Measurements from ENCODE around the gene KNDC1. TPM values are rescaled to one million over a fixed set of nuclear protein-coding genes. Genes with fewer than 3 reads are reported as not detected.

KNDC1 gene
- total and polyA plus RNA-seq, 2 donors (not counting 3 experiments of a cell fraction or from before 2014, with no cell fraction given) = not detected

DNA sequence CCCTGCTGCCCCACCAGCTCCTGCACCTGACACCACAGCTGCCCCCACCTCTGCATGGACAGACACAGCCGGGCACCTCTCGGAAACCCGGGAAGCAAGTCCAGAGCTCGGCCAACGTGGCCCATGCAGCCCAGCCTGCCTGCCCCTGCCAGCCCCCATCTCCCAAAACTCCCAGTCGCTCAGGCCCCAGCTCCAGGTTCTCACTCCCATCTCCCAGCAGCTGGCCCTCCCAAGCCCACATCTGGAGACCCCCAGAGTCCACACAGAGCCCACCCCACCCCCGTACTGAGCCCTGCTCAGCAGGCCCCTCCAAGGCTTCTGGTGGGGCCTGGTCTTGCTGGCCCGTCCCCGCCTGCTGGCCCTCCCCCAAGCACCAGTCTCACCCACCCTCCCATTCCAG, 37.8 kb downstream of the KNDC1 start:
- H4K20me1 ChIP-seq (replicated peaks; ENCODE audit: control insufficient read depth, extremely low read depth, insufficient read depth, low read length) = no peaks in the 10 kb centered on the region
- H3K9ac ChIP-seq (replicated peaks; ENCODE audit: extremely low read depth, insufficient read depth, low read length) = no peak overlapping the region
- intact Hi-C loops (cut with micrococcal nuclease) = no loop called here
- ChIA-PET POLR2A (no interaction called here), CTCF (no interaction called here)
- H3K4me1 ChIP-seq (ENCODE audit: control insufficient read depth, extremely low read depth, insufficient read depth, low read length) = no peaks in the 10 kb centered on the region
- no TSS peak for BruUV-seq (replicated peaks)
- H3K36me3 ChIP-seq (ENCODE audit: control insufficient read depth in 2 of 2, extremely low read depth in 1 of 2, insufficient read depth in 2 of 2, low read length in 2 of 2) = no peaks in the 10 kb centered on the region
- no peak overlapping the region for H3K27ac ChIP-seq (ENCODE audit: insufficient read depth, low read depth, low read length)
- no peak for DNase-seq (ENCODE audit: low read depth, low spot score)
- no peak for FAIRE-seq
- H3K9me1 ChIP-seq (replicated peaks; ENCODE audit: control insufficient read depth, extremely low read depth, insufficient read depth, low read length) = no peaks in the 10 kb centered on the region
- H2AFZ ChIP-seq (ENCODE audit: low read depth, low read length) = no peak overlapping the region
- H3K4me3 ChIP-seq (replicated peaks in 1 of 3; ENCODE audit: insufficient read depth in 1 of 3, low read depth in 1 of 3, low read length in 3 of 3) = no peak overlapping the region
- no peak overlapping the region for H3K4me2 ChIP-seq (ENCODE audit: insufficient read depth, low read length)
- no peaks in the 10 kb centered on the region for H3K27me3 ChIP-seq (ENCODE audit: control insufficient read depth in 2 of 2, insufficient read depth in 2 of 2, low read length in 2 of 2)
- H3K9me3 ChIP-seq (replicated peaks; ENCODE audit: control insufficient read depth, insufficient read depth, low read length) = no peaks in the 10 kb centered on the region
- TF ChIP-seq JUN (IDR thresholded peaks at IDR 0.05; ENCODE audit: borderline replicate concordance, insufficient read depth, insufficient read length, low read depth) = no peak
- no peak for TF ChIP-seq FOS (IDR thresholded peaks at IDR 0.05; ENCODE audit: borderline replicate concordance, insufficient read depth, low read length)
- TF ChIP-seq POLR2A (IDR thresholded peaks at IDR 0.05; ENCODE audit: low read depth, low read length) = no peak
- TF ChIP-seq POLR2AphosphoS5 (IDR thresholded peaks at IDR 0.05; ENCODE audit: insufficient read depth, low read depth, low read length) = no peak
- TF ChIP-seq MYC (IDR thresholded peaks at IDR 0.05; ENCODE audit: low read depth, low read length) = no peak
- TF ChIP-seq MAX (IDR thresholded peaks at IDR 0.05; ENCODE audit: insufficient read depth, insufficient read length) = no peak
- TF ChIP-seq GATA2 (IDR thresholded peaks at IDR 0.05; ENCODE audit: insufficient read depth, insufficient read length, low read depth, low read length) = no peak
- TF ChIP-seq EZH2 (IDR thresholded peaks at IDR 0.05; ENCODE audit: borderline replicate concordance, low read depth, low read length, severe bottlenecking) = no peak
- TF ChIP-seq, protein P1, sequence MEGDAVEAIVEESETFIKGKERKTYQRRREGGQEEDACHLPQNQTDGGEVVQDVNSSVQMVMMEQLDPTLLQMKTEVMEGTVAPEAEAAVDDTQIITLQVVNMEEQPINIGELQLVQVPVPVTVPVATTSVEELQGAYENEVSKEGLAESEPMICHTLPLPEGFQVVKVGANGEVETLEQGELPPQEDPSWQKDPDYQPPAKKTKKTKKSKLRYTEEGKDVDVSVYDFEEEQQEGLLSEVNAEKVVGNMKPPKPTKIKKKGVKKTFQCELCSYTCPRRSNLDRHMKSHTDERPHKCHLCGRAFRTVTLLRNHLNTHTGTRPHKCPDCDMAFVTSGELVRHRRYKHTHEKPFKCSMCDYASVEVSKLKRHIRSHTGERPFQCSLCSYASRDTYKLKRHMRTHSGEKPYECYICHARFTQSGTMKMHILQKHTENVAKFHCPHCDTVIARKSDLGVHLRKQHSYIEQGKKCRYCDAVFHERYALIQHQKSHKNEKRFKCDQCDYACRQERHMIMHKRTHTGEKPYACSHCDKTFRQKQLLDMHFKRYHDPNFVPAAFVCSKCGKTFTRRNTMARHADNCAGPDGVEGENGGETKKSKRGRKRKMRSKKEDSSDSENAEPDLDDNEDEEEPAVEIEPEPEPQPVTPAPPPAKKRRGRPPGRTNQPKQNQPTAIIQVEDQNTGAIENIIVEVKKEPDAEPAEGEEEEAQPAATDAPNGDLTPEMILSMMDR (IDR thresholded peaks at IDR 0.05; ENCODE audit: extremely low read depth in 1 of 2, insufficient read depth in 1 of 2, low read depth in 1 of 2, low read length in 2 of 2) = no peak
- dilution Hi-C loops (cut with MboI; ENCODE audit: extremely low pct_ligation_motif_present, low sequenced_read_pairs) = no loop called here
- H3K79me2 ChIP-seq (ENCODE audit: control insufficient read depth, insufficient read depth, low read length) = no peaks in the 10 kb centered on the region
